ENCODE measurements around the gene C4B.

C4B gene

GRCh38 chr6:32056254-32056653 lies 41.7 kb downstream of the C4B start (continued):
- TF ChIP-seq ZNF701 (tag by site-specific recombination; IDR thresholded peaks at IDR 0.05) (no peak), ZNF707 (tag by site-specific recombination; IDR thresholded peaks at IDR 0.05) (no peak), ZNF132 (tag by site-specific recombination; IDR thresholded peaks at IDR 0.05; ENCODE audit: borderline replicate concordance) (no peak), ZSCAN4 (tag by site-specific recombination; IDR thresholded peaks at IDR 0.05) (no peak), ZNF677 (tag by site-specific recombination; IDR thresholded peaks at IDR 0.05) (no peak), MYNN (tag by site-specific recombination; IDR thresholded peaks at IDR 0.05; ENCODE audit: borderline replicate concordance) (no peak), ZFP37 (tag by site-specific recombination; IDR thresholded peaks at IDR 0.05) (no peak)

GRCh38 chr6:32057966-32058365 lies 43.4 kb downstream of the C4B start:
- no peak for TF ChIP-seq ZBTB20 (tag by site-specific recombination; IDR thresholded peaks at IDR 0.05)
- TF ChIP-seq ZNF561 (tag by site-specific recombination; IDR thresholded peaks at IDR 0.05; ENCODE audit: borderline replicate concordance): no peak
- H3K9me3 ChIP-seq (ENCODE audit: control insufficient read depth, insufficient read depth, low read depth, low read length): no peaks in the 10 kb centered on the region
- no peaks in the 10 kb centered on the region for H3K36me3 ChIP-seq (ENCODE audit: control insufficient read depth in 2 of 2, insufficient read depth in 1 of 2, low read length in 2 of 2)
- POLR2A ChIA-PET: no interaction called here
- H3K4me3 ChIP-seq (ENCODE audit: low read depth, low read length): no peak overlapping the region
- H3K4me1 ChIP-seq (ENCODE audit: control insufficient read depth, insufficient read depth, low read length): no peaks in the 10 kb centered on the region
- no peak overlapping the region for H3K27ac ChIP-seq (ENCODE audit: extremely low read depth, low read depth, low read length)
- CTCF ChIA-PET: interaction anchor here (0.6 to 0.7 kb wide), 5 partner anchors 12 to 67 kb away, joined by 3 to 4 read pairs (median 3); no protein-coding TSS in a partner anchor

GRCh38 chr6:32058511-32058963 lies 43.9 kb downstream of the C4B start:
- no peaks in the 10 kb centered on the region for H3K36me3 ChIP-seq (ENCODE audit: control insufficient read depth in 2 of 2, insufficient read depth in 1 of 2, low read length in 2 of 2)
- H3K27ac ChIP-seq (ENCODE audit: extremely low read depth, low read depth, low read length): no peak overlapping the region
- TF ChIP-seq ZFP41 (tag by site-specific recombination; IDR thresholded peaks at IDR 0.05; ENCODE audit: borderline replicate concordance) (no peak), ZNF433 (tag by site-specific recombination; IDR thresholded peaks at IDR 0.05; ENCODE audit: low read depth) (no peak), ZNF132 (tag by site-specific recombination; IDR thresholded peaks at IDR 0.05; ENCODE audit: borderline replicate concordance) (no peak), PRDM2 (tag by site-specific recombination; IDR thresholded peaks at IDR 0.05; ENCODE audit: borderline replicate concordance) (no peak), ZNF2 (tag by site-specific recombination; IDR thresholded peaks at IDR 0.05) (no peak), ZNF660 (tag by site-specific recombination; IDR thresholded peaks at IDR 0.05) (no peak), ZNF133 (tag by site-specific recombination; IDR thresholded peaks at IDR 0.05) (no peak), ZNF776 (tag by site-specific recombination; IDR thresholded peaks at IDR 0.05; ENCODE audit: borderline replicate concordance) (no peak), ZNF558 (tag by site-specific recombination; IDR thresholded peaks at IDR 0.05) (no peak), ZSCAN18 (tag by site-specific recombination; IDR thresholded peaks at IDR 0.05) (no peak), MZF1 (tag by site-specific recombination; IDR thresholded peaks at IDR 0.05; ENCODE audit: borderline replicate concordance) (no peak), ZNF777 (tag by site-specific recombination; IDR thresholded peaks at IDR 0.05; ENCODE audit: borderline replicate concordance) (no peak), ZBTB1 (tag by site-specific recombination; IDR thresholded peaks at IDR 0.05) (no peak), ZNF157 (tag by site-specific recombination; IDR thresholded peaks at IDR 0.05) (no peak), KLF1 (tag by site-specific recombination; IDR thresholded peaks at IDR 0.05) (no peak), ZNF335 (tag by site-specific recombination; conservative IDR thresholded peaks at IDR 0.05) (no peak)
- H3K4me1 ChIP-seq (ENCODE audit: control insufficient read depth, insufficient read depth, low read length): no peaks in the 10 kb centered on the region
- no peaks in the 10 kb centered on the region for H3K9me3 ChIP-seq (ENCODE audit: control insufficient read depth, insufficient read depth, low read depth, low read length)
- CTCF ChIA-PET: interaction anchor here (0.6 to 0.7 kb wide), 4 partner anchors 13 to 66 kb away, joined by 3 read pairs; no protein-coding TSS in a partner anchor
- POLR2A ChIA-PET: no interaction called here
- H3K4me3 ChIP-seq (ENCODE audit: low read depth, low read length): no peak overlapping the region
